Sciatic nerve (tissue), 2 donors: ENCODE results near the gene HMCN1. TPM values are rescaled to one million over a fixed set of nuclear protein-coding genes. Genes with fewer than 3 reads are reported as not detected.

Source experiments
- ATAC-seq: fragments of 200-7000 bp; cut with Tn5 transposase; one replicate; pipeline ENCODE4 v1.9.1; 2020; ENCODE audit warnings: mild to moderate bottlenecking, moderate library complexity
- DNase-seq: peaks from one replicate; pipeline ENCODE4 v3.0.0-alpha.2; 2020; ENCODE audit warnings: low spot score
- intact Hi-C: fragments of 100-400 bp; cut with DNase I; formaldehyde crosslinking; loops from one replicate; pipeline ENCODE4 v1.14.2; 2022
- total RNA-seq: library from RNA; stranded (reverse); fragmentation: NEBNext Ultra II Directional; extraction: Animal tissue kit (Norgen Biotek cat#: 25700); gene quantifications from one replicate; pipeline ENCODE4 v1.2.1, GENCODE V29; 2021
- donor health status: DM: no; HTN: no; CAD: no.
- donor health status: DM: no; HTN: no; CAD: no.

The HMCN1 gene
- total RNA-seq, 1 donor from 2014 or later = 6.9 TPM

GRCh38 chr1:186228749-186229148 is 494.6 kb downstream of the HMCN1 start:
- intact Hi-C loops = no loop called here
- ATAC-seq = no peak
- DNase-seq = no peak

GRCh38 chr1:186231861-186232436 is 497.8 kb downstream of the HMCN1 start:
- DNase-seq (no peak), ATAC-seq (no peak)
- intact Hi-C loops = no loop called here

GRCh38 chr1:186234976-186235686 is 500.9 kb downstream of the HMCN1 start:
- DNase-seq (no peak), ATAC-seq (no peak)
- intact Hi-C loops = no loop called here

- DNase-seq (no peak), ATAC-seq (no peak)
- intact Hi-C loops = no loop called here
Observed at GRCh38 chr1:186235696-186236095, 501.5 kb downstream of the HMCN1 start.

GRCh38 chr1:186236921-186237320 is 502.7 kb downstream of the HMCN1 start:
- no peak for ATAC-seq
- no peak for DNase-seq
- intact Hi-C loops = no loop called here

GRCh38 chr1:186239171-186239570 is 505.0 kb downstream of the HMCN1 start:
- DNase-seq (no peak), ATAC-seq (peak; percentile 86)
- intact Hi-C loops = no loop called here

GRCh38 chr1:186240436-186240835 is 506.2 kb downstream of the HMCN1 start:
- intact Hi-C loops = no loop called here
- DNase-seq = no peak
- ATAC-seq = no peak
